WTC11 (cell line): ENCODE measurements around the gene TAS2R10.

Experiments used
- ATF2 ChIP-seq: sonication (generic); formaldehyde crosslinking; IDR thresholded peaks from 2 replicates; pipeline ENCODE4 v1.8.1; 2022; ENCODE audit warnings: low read depth, missing genetic modification reagents, borderline replicate concordance
- CBFB ChIP-seq: sonication (generic); formaldehyde crosslinking; IDR thresholded peaks from 2 replicates; pipeline ENCODE4 v1.8.1; 2022; ENCODE audit warnings: mild to moderate bottlenecking, low read depth, missing genetic modification reagents
- CREM ChIP-seq: sonication (generic); formaldehyde crosslinking; IDR thresholded peaks from 2 replicates; pipeline ENCODE4 v1.8.1; 2022; ENCODE audit warnings: mild to moderate bottlenecking, missing genetic modification reagents, moderate library complexity
- CTCF ChIP-seq: fragments of 200-600 bp; IDR thresholded peaks from 2 replicates; pipeline ENCODE4 v1.8.0; 2022; ENCODE audit warnings: antibody characterized with exemption
- E2F5 ChIP-seq: sonication (generic); formaldehyde crosslinking; IDR thresholded peaks from 2 replicates; pipeline ENCODE4 v1.8.1; 2022; ENCODE audit warnings: mild to moderate bottlenecking, moderate library complexity, missing genetic modification reagents
- MAX ChIP-seq: sonication (generic); formaldehyde crosslinking; IDR thresholded peaks from 2 replicates; pipeline ENCODE4 v1.8.0; 2022; ENCODE audit warnings: mild to moderate bottlenecking, missing genetic modification reagents
- MLX ChIP-seq: sonication (generic); formaldehyde crosslinking; IDR thresholded peaks from 2 replicates; pipeline ENCODE4 v1.8.1; 2023; ENCODE audit warnings: mild to moderate bottlenecking, missing genetic modification reagents, moderate library complexity
- NR1H2 ChIP-seq: sonication (generic); formaldehyde crosslinking; IDR thresholded peaks from 2 replicates; pipeline ENCODE4 v1.9.0; 2021; ENCODE audit warnings: mild to moderate bottlenecking, moderate library complexity, missing genetic modification reagents
- USF2 ChIP-seq: sonication (generic); formaldehyde crosslinking; IDR thresholded peaks from 2 replicates; pipeline ENCODE4 v1.8.1; 2023; ENCODE audit warnings: mild to moderate bottlenecking, missing genetic modification reagents, moderate library complexity

- no peak for TF ChIP-seq CTCF
- no peak for TF ChIP-seq ATF2 (CRISPR knock-in tag)
- TF ChIP-seq USF2 (CRISPR knock-in tag), result no peak
- no peak for TF ChIP-seq E2F5 (CRISPR knock-in tag)
- TF ChIP-seq MLX (CRISPR knock-in tag), result no peak
- no peak for TF ChIP-seq NR1H2 (CRISPR knock-in tag)
- no peak for TF ChIP-seq CREM (CRISPR knock-in tag)
- TF ChIP-seq MAX (CRISPR knock-in tag), result no peak
- TF ChIP-seq CBFB, result no peak
Measured at GRCh38 chr12:10779103-10779502, 47.1 kb downstream of the TAS2R10 start.
